ENCODE measurements around the gene RUNX2. TPM values are rescaled to one million over a fixed set of nuclear protein-coding genes. Genes with fewer than 3 reads are reported as not detected.

RUNX2 gene
- total RNA-seq, 3 donors from 2014 or later, result 2.7 to 7.3 (median 7.2) TPM

DNA sequence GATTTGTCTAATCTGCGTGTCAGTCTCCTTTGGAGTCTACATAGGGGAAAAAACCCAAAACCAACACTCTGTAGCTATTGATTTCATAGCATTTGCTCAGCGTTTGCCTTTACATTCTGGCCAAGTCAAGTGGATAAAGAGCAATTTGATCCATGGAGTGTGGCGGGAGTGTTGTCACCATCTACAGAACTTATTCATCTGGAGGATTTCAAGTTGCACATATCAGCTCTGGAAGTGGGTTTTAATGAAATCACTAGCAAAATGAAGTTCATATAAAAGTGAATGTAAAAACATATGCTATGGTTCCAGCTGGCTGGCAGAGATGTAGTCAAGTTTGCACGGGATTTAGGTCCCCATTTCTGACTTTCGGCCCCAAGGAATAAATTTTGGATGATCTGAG is 269.3 kb downstream of the RUNX2 start:
- H3K4me1 ChIP-seq, result no peaks in the 10 kb centered on the region
- intact Hi-C loops (cut with DNase I; ENCODE audit: low total_unique reads), result no loop called here
- TF ChIP-seq, protein P1, sequence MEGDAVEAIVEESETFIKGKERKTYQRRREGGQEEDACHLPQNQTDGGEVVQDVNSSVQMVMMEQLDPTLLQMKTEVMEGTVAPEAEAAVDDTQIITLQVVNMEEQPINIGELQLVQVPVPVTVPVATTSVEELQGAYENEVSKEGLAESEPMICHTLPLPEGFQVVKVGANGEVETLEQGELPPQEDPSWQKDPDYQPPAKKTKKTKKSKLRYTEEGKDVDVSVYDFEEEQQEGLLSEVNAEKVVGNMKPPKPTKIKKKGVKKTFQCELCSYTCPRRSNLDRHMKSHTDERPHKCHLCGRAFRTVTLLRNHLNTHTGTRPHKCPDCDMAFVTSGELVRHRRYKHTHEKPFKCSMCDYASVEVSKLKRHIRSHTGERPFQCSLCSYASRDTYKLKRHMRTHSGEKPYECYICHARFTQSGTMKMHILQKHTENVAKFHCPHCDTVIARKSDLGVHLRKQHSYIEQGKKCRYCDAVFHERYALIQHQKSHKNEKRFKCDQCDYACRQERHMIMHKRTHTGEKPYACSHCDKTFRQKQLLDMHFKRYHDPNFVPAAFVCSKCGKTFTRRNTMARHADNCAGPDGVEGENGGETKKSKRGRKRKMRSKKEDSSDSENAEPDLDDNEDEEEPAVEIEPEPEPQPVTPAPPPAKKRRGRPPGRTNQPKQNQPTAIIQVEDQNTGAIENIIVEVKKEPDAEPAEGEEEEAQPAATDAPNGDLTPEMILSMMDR (IDR thresholded peaks at IDR 0.05), result no peak
- no peak overlapping the region for H3K4me3 ChIP-seq
- H3K27me3 ChIP-seq, result no peaks in the 10 kb centered on the region
- no peak overlapping the region for H3K27ac ChIP-seq
- DNase-seq (ENCODE audit: low spot score in 2 of 2), result no peak
- H3K36me3 ChIP-seq, result no peaks in the 10 kb centered on the region
- H3K9me3 ChIP-seq, result no peaks in the 10 kb centered on the region

DNA sequence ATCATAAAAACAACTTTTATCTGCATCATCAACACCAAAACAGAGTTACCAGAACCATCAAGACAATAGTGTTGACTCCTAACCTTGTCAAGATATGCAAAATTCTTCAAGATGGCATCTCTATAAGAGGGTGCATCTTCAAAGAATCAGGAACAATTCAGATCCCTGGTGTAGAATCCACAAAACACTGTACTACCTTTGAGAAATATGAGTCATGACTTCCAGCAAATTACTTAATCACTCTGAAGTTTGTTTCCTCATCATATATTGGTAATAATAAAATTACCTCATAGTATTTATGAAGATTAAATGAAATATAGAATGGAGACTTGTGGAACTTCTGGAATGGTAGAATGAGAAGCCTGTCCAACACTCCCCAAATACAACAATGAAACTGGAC is 270.9 kb downstream of the RUNX2 start:
- no peak overlapping the region for H3K27ac ChIP-seq
- H3K4me1 ChIP-seq, result no peaks in the 10 kb centered on the region
- H3K4me3 ChIP-seq, result no peak overlapping the region
- H3K9me3 ChIP-seq, result no peaks in the 10 kb centered on the region
- TF ChIP-seq POLR2A (IDR thresholded peaks at IDR 0.05) (no peak), POLR2AphosphoS5 (IDR thresholded peaks at IDR 0.05) (no peak)
- TF ChIP-seq, protein P1 (IDR thresholded peaks at IDR 0.05), result no peak
- H3K36me3 ChIP-seq, result no peaks in the 10 kb centered on the region
- no peak for DNase-seq (ENCODE audit: low spot score in 2 of 2)
- intact Hi-C loops (cut with DNase I; ENCODE audit: low total_unique reads), result no loop called here
- no peaks in the 10 kb centered on the region for H3K27me3 ChIP-seq

DNA sequence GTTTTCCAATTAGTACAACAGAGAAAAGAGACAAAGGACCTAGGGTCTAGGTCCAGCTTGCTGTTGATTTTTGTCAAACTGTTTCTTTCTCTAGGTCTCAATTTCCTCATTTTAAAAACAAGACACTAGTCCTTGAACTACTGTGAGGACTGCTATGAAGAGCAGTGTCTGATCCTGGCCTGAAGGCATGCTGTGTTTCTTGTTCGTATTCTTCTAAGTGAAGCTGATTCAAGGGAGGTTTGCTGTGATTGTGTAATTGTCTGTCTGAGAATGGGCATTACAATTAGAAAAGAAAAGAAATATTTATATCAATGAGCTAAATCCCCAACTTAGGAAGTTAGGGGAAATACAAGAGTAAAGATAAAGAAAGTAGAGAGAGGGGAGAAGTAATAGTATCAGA is 277.8 kb downstream of the RUNX2 start:
- Histone ChIP-seq H3K4me3 (no peak overlapping the region), H3K36me3 (no peaks in the 10 kb centered on the region), H3K9me3 (no peaks in the 10 kb centered on the region), H3K4me1 (peaks cover 0 to 4% of the 10 kb centered on the region in 2 donors), H3K27ac (no peak overlapping the region), H3K27me3 (no peaks in the 10 kb centered on the region)
- DNase-seq (ENCODE audit: low spot score in 2 of 2), result no peak
- intact Hi-C loops (cut with DNase I; ENCODE audit: low total_unique reads), result no loop called here
- TF ChIP-seq, protein P1 (IDR thresholded peaks at IDR 0.05), result no peak
- no peak for TF ChIP-seq POLR2A (IDR thresholded peaks at IDR 0.05)
- no peak for TF ChIP-seq POLR2AphosphoS5 (IDR thresholded peaks at IDR 0.05)

DNA sequence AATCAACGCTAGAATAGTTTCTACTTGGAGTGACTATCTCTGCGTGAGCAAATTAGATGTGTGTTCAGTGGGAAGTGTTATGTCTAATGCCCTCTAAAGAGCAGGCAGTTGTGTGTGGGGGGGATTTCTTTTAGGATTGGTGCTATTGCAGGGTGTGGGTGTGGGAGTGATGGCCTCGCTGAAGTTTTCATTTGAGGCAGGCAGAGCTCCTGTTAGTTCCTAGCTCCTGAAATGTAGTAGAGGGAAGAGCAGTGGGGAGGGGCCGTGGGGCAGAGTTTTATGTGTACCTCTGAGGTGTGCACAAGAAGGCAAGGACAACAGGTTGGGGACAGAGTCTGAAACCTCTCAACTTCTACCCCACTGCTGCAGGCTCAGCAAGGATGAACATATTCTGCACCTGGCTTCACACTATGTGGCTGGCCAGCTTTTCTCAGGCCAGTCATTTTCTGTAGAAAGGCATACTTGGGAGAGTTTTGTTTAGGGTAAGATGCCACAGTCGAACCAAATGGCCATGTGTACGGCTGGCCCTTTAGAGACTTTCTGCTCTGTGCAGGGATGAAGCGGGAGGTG is 278.8 kb downstream of the RUNX2 start:
- H3K4me1 ChIP-seq, result peaks cover 0 to 4% of the 10 kb centered on the region in 2 donors
- H3K36me3 ChIP-seq, result no peaks in the 10 kb centered on the region
- H3K27ac ChIP-seq, result peak overlapping the region; percentile 76 to 79
- no peak for DNase-seq (ENCODE audit: low spot score in 2 of 2)
- H3K4me3 ChIP-seq, result no peak overlapping the region
- H3K9me3 ChIP-seq, result no peaks in the 10 kb centered on the region
- TF ChIP-seq POLR2A (IDR thresholded peaks at IDR 0.05) (no peak), POLR2AphosphoS5 (IDR thresholded peaks at IDR 0.05) (no peak)
- TF ChIP-seq, protein P1 (IDR thresholded peaks at IDR 0.05), result no peak
- no peaks in the 10 kb centered on the region for H3K27me3 ChIP-seq
- intact Hi-C loops (cut with DNase I; ENCODE audit: low total_unique reads), result no loop called here

DNA sequence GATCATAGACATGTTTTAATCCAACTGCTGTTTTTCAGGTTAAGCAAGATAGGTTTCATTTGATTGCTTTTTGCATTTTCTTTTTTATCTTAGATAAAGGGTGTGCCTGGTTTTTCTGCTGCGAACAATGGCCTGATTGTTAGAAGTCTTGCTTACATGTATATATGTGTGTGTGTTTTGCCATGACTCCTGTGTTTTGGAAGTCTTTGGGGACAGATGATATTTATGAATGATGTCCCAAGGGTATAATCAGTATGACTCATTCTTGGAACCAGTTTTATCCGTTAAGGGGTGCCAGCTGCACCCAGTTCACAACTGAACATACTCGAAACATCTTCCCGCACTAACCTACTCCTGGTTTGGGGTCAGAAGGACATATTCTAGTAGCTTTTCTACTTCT is 279.7 kb downstream of the RUNX2 start:
- Histone ChIP-seq H3K27ac (peak overlapping the region; percentile 76 to 79), H3K27me3 (no peaks in the 10 kb centered on the region), H3K36me3 (no peaks in the 10 kb centered on the region), H3K4me3 (no peak overlapping the region), H3K4me1 (peaks cover 0 to 4% of the 10 kb centered on the region in 2 donors), H3K9me3 (no peaks in the 10 kb centered on the region)
- DNase-seq (ENCODE audit: low spot score in 2 of 2), result no peak
- intact Hi-C loops (cut with DNase I; ENCODE audit: low total_unique reads), result no loop called here
- TF ChIP-seq POLR2A (IDR thresholded peaks at IDR 0.05) (no peak), POLR2AphosphoS5 (IDR thresholded peaks at IDR 0.05) (no peak)
- TF ChIP-seq, protein P1 (IDR thresholded peaks at IDR 0.05), result no peak

Data from breast epithelium (tissue), 4 donors.